NCI-H82 treated with DMSO at 0.1 percent for 48 hours (cell line): ENCODE results near the gene MATN1.
"Not testable (repeated sequence)": the region's sequence is repeated elsewhere in the genome, so short reads cannot be mapped to it uniquely, and the experiment has no call there.

Source experiments
- DNase-seq: peaks from one replicate; lab custom pipeline; 2025; ENCODE audit not compliant: unreplicated experiment; lab: John Stamatoyannopoulos, UW

MATN1 gene

GRCh38 chr1:30700528-30701257, 22.7 kb downstream of the MATN1 start:
- no peak for DNase-seq

- no peak for DNase-seq
Measured at GRCh38 chr1:30699762-30700161, 23.6 kb downstream of the MATN1 start.

GRCh38 chr1:30698401-30698981, 24.9 kb downstream of the MATN1 start:
- no peak for DNase-seq

GRCh38 chr1:30697571-30698376, 25.6 kb downstream of the MATN1 start:
- DNase-seq: no peak

GRCh38 chr1:30696831-30697230, 26.6 kb downstream of the MATN1 start:
- DNase-seq: no peak

GRCh38 chr1:30695439-30695841, 27.9 kb downstream of the MATN1 start:
- DNase-seq: no peak

GRCh38 chr1:30694280-30695175, 28.9 kb downstream of the MATN1 start:
- DNase-seq: no peak

GRCh38 chr1:30693822-30694221, 29.6 kb downstream of the MATN1 start:
- DNase-seq: no peak

GRCh38 chr1:30693366-30693765, 30.0 kb downstream of the MATN1 start:
- no peak for DNase-seq

GRCh38 chr1:30692948-30693301, 30.5 kb downstream of the MATN1 start:
- DNase-seq: no peak

GRCh38 chr1:30692201-30692947, 31.0 kb downstream of the MATN1 start:
- DNase-seq: no peak

GRCh38 chr1:30691480-30691879, 31.9 kb downstream of the MATN1 start:
- DNase-seq: no peak

GRCh38 chr1:30689901-30690645, 33.3 kb downstream of the MATN1 start:
- DNase-seq: no peak

- DNase-seq: no peak
Measured at GRCh38 chr1:30688920-30689794, 34.2 kb downstream of the MATN1 start.

GRCh38 chr1:30688516-30688915, 34.9 kb downstream of the MATN1 start:
- not testable (repeated sequence) for DNase-seq

GRCh38 chr1:30687886-30688285, 35.5 kb downstream of the MATN1 start:
- no peak for DNase-seq

GRCh38 chr1:30686236-30686935, 37.0 kb downstream of the MATN1 start:
- DNase-seq: no peak

- DNase-seq: no peak
Measured at GRCh38 chr1:30685796-30686165, 37.6 kb downstream of the MATN1 start.
